ACC112 (cell line): ENCODE measurements around the gene TBC1D8.

Source experiments
- H2AFZ ChIP-seq: fragments of 200-600 bp; sonication (generic); one replicate; pipeline ENCODE4 v1.6.0; 2017; ENCODE audit warnings: antibody characterized with exemption, low read length; ENCODE audit not compliant: unreplicated experiment
- H3K27ac ChIP-seq: fragments of 200-600 bp; sonication (generic); 2 replicates; pipeline ENCODE4 v1.5.1; 2014; ENCODE audit warnings: low read depth, mild to moderate bottlenecking, antibody characterized with exemption, low read length, moderate library complexity
- H3K27me3 ChIP-seq: fragments of 200-600 bp; sonication (generic); 2 replicates; pipeline ENCODE4 v1.6.1; 2014; ENCODE audit warnings: mild to moderate bottlenecking, antibody characterized with exemption, low read length, moderate library complexity, mixed read lengths; ENCODE audit not compliant: insufficient read depth
- H3K36me3 ChIP-seq: fragments of 200-600 bp; sonication (generic); 2 replicates; pipeline ENCODE4 v1.6.1; 2016; ENCODE audit warnings: mild to moderate bottlenecking, antibody characterized with exemption, low read length, moderate library complexity, mixed read lengths; ENCODE audit not compliant: insufficient read depth
- H3K4me1 ChIP-seq: fragments of 200-600 bp; sonication (generic); one replicate; pipeline ENCODE4 v1.6.1; 2016; ENCODE audit warnings: low read length, mixed read lengths; ENCODE audit not compliant: insufficient read depth, unreplicated experiment, control insufficient read depth
- H3K4me3 ChIP-seq: fragments of 200-600 bp; sonication (generic); 2 replicates; pipeline ENCODE4 v1.5.1; 2014; ENCODE audit warnings: mild to moderate bottlenecking, low read depth, low read length
- H3K79me2 ChIP-seq: fragments of 200-600 bp; sonication (generic); one replicate; pipeline ENCODE4 v1.6.0; 2016; ENCODE audit warnings: low read length; ENCODE audit not compliant: control insufficient read depth, unreplicated experiment, insufficient read depth

The TBC1D8 gene

DNA sequence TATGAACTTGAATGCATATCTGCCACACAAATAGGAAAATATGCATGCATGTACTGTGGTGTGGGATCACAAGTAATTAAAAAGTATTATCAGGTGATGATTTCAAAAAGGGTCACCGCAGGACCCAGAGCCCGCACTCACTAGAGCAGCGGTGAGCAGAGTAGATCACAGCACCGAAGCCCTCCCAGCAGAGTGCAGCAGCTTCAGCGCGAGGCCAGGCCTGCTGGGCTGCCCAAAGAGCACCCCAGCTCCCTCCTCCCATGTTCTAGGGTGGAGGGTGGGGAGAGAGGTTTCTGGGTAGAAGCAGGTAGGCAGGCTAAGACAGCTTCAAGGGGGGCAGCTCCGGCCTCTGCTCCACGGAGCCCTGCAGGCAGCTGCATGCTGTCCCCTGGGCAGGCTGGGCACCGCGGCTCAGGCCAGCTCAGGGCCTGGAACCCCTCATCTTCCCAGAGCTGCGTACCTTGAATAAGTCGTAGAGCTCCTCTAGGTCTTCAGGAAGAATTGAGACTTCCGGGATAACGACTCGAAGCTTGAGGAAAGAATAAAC, 124.2 kb downstream of the TBC1D8 start:
- peaks cover 27% of the 10 kb centered on the region for H3K36me3 ChIP-seq
- no peaks in the 10 kb centered on the region for H3K27me3 ChIP-seq
- no peak overlapping the region for H3K4me3 ChIP-seq
- no peak overlapping the region for H3K27ac ChIP-seq
- H3K79me2 ChIP-seq: no peaks in the 10 kb centered on the region
- no peak overlapping the region for H2AFZ ChIP-seq
- no peaks in the 10 kb centered on the region for H3K4me1 ChIP-seq

DNA sequence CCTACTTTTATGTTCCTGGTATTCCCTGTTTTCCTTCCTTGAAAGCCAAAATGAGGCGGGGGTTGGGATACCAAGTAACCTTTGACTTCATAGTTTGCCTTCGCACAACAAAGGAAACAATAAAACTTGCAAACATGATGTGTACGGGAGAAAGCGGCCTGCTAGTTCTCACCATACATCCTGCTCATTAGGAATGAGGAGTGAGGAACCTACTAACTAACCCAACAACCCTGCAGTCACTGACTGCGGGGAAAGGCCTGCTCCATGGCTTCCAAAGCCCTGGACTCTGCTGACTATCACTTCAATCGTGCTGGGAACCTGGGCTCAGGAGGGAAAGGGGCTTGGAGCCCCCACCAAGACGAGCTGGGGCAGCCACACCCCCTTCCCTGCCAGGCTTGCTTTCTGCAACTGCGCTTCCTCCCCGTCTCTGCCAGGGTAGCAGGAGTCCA, 124.9 kb downstream of the TBC1D8 start:
- H3K27ac ChIP-seq: no peak overlapping the region
- no peaks in the 10 kb centered on the region for H3K79me2 ChIP-seq
- peaks cover 28% of the 10 kb centered on the region for H3K36me3 ChIP-seq
- no peaks in the 10 kb centered on the region for H3K27me3 ChIP-seq
- H3K4me1 ChIP-seq: no peaks in the 10 kb centered on the region
- H2AFZ ChIP-seq: no peak overlapping the region
- no peak overlapping the region for H3K4me3 ChIP-seq

DNA sequence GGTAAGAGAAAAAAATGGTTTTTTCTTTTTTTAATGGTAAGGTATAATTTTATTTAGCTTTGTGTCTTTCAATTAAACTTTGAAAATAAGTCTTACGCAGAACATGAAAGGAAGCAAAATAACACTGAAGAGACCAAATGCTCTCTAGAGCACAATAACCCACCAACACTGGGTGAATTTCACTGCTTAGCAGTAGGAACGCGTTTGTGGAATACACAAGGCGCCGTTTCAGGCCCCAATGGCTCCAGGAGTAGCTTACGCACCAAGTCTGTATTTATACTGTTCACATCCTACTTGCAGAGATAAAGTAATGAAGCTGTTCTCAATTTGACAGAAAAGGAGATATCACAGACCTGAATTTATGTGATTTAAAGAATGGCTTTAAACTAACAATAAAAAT, 125.6 kb downstream of the TBC1D8 start:
- Histone ChIP-seq H3K79me2 (no peaks in the 10 kb centered on the region), H2AFZ (no peak overlapping the region), H3K4me1 (no peaks in the 10 kb centered on the region), H3K27me3 (no peaks in the 10 kb centered on the region), H3K36me3 (peaks cover 22% of the 10 kb centered on the region), H3K27ac (no peak overlapping the region), H3K4me3 (no peak overlapping the region)

DNA sequence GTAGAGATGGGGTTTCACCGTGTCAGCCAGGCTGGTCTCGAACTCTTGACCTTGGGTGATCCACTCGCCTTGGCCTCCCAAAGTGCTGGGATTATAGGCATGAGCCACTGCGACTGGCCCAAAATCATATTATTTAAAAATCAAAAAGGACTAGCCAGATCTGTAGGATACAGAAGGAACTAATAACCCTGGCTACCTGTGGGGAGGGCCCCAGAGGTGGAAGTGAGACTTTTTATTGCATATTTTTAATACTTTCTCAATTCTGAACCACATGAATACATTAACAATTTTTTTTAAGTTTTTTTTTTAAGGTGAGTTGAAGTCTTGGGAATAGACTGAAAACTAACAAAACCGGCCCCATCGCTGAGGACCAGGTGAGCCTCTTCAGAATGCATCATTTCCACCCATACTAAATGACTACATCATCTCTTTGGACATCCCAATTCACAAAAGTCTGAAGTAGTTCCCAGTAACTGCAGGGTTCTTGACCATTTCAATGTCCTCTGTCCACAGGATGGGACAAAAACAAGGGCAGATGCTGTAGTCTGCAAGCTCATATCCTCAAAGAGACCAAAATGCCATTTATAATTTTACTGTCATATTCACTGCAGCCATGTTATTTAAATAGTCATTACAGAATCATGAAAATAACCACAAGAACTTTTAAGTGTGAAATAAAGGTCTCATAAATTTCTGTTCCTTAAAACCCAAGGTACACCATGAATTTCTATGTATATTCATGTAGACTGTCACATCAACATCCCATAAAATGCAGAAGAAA, 127.7 kb downstream of the TBC1D8 start:
- H3K4me3 ChIP-seq: no peak overlapping the region
- peaks cover 24% of the 10 kb centered on the region for H3K36me3 ChIP-seq
- no peaks in the 10 kb centered on the region for H3K79me2 ChIP-seq
- H3K4me1 ChIP-seq: no peaks in the 10 kb centered on the region
- H3K27me3 ChIP-seq: no peaks in the 10 kb centered on the region
- no peak overlapping the region for H2AFZ ChIP-seq
- H3K27ac ChIP-seq: no peak overlapping the region

DNA sequence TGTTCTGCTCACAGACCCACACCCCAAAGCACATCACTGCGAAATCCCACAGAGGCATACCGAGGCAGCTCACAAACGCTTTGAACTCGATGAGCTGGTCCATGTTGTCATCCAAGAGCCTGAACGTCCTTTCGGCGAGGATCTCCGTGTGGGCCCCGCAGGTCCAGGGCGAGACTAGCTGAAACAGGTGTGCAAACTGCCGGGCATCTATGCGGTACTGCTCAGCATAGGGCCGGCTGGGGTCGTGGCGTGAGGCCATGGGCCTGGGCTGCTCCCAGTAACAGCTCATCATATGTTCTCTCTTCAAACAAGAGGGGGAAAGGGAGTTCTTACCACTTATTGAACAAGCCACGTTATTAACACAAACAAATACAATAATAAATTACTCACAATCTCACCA, 129.0 kb downstream of the TBC1D8 start:
- no peaks in the 10 kb centered on the region for H3K27me3 ChIP-seq
- no peaks in the 10 kb centered on the region for H3K79me2 ChIP-seq
- H3K27ac ChIP-seq: no peak overlapping the region
- no peaks in the 10 kb centered on the region for H3K4me1 ChIP-seq
- H3K36me3 ChIP-seq: peaks cover 24% of the 10 kb centered on the region
- no peak overlapping the region for H3K4me3 ChIP-seq
- H2AFZ ChIP-seq: no peak overlapping the region

DNA sequence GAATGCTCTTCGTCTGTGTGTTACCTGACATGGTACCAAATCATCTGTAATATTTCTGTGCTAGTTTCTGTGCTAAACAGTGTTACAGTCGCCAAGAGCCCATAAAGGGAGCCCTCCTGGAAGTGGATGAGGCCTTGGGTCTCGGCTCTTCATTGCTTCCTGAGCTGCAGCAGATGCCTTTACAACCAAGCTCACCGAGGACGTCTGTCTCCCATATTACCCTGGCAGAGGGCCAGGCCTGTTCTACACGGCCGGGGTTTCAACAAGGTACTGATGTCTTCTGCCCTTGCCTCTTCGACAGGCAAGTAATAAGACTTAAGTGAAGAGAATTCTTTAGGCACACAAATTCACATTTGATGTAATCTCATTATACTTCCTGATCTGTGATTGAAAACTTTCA, 132.2 kb downstream of the TBC1D8 start:
- Histone ChIP-seq H3K36me3 (peaks cover 31% of the 10 kb centered on the region), H3K4me3 (no peak overlapping the region)

DNA sequence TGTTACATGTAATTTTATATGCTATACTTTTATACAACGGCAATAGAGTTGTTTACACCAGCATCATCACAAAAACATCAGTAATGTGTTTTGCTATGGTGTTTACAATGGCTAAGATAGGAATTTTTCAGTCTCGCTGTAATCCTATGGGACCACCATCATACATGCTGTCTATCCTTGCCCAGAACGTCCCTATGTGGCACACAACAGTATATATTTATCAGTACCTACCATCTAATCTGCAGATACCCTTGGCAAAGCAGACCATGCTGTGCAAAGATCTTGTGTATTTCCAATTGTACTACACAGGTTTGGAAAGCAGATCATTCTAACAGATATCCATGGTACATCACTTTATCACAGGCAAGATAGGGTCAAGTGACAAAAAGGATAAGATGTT, 133.8 kb downstream of the TBC1D8 start:
- Histone ChIP-seq H3K4me3 (no peak overlapping the region), H3K36me3 (peaks cover 39% of the 10 kb centered on the region), H3K27me3 (no peaks in the 10 kb centered on the region)

More for the DNA sequence above, 132.2 kb downstream of the TBC1D8 start:
- Histone ChIP-seq H2AFZ (no peak overlapping the region), H3K4me1 (no peaks in the 10 kb centered on the region), H3K79me2 (no peaks in the 10 kb centered on the region), H3K27ac (no peak overlapping the region), H3K27me3 (no peaks in the 10 kb centered on the region)

DNA sequence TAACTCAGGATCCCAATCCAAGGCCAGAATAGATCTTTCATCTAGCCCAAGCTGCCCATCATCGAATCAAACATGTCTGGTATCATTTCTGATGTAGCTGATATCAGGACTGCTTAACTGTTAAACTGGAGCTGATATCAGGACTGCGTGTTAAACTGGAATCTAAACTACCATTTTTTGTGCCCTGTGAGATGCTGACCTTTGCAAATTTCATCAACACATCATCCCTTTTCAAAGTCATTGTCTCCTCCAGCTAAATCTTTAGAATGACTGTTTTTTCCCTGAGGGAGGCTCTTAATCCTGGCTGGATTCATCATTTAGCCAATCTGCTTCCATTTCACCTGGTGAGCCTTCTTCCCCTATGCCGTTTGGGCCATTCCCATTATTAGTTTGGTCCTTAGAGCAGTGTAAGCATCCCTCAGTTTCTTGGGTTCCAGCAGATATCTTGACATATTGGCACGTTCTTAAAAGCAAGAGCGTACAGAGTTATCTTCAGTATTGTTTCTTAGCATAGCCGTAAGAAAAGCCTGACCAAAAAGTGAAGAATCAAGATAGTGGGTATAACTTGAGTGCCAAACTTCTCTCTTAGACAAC, 136.8 kb downstream of the TBC1D8 start:
- Histone ChIP-seq H3K36me3 (peaks cover 36% of the 10 kb centered on the region), H3K4me3 (no peak overlapping the region), H3K27me3 (no peaks in the 10 kb centered on the region), H3K79me2 (no peaks in the 10 kb centered on the region), H3K27ac (no peak overlapping the region), H2AFZ (no peak overlapping the region), H3K4me1 (no peaks in the 10 kb centered on the region)

More for the DNA sequence above, 133.8 kb downstream of the TBC1D8 start:
- H3K79me2 ChIP-seq: no peaks in the 10 kb centered on the region
- H2AFZ ChIP-seq: no peak overlapping the region
- H3K27ac ChIP-seq: no peak overlapping the region
- no peaks in the 10 kb centered on the region for H3K4me1 ChIP-seq

DNA sequence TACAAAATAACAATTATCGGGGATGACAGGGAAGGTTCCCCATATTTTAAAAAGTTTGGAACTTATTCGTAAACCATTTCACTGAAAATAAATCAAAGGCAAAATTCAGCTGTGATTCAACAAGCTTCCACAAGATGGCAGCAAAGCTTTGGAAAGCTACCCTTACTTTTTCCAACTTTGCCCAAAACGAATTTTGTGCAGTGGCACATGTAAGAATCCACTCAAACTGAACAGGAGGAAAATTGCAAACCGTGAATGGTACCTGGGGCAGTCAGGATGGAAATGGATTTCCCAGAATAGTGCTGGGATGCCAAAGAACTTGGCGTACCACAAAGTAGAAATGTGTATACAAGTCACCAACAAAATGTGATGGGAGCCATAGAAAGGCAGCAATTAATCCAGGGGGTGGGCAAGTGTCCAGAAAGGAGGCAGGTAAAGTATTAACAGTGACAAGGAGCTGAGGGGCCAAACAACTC, 138.4 kb downstream of the TBC1D8 start:
- Histone ChIP-seq H3K27ac (peak overlapping the region; percentile 14), H3K27me3 (no peaks in the 10 kb centered on the region), H3K4me1 (peaks cover 3% of the 10 kb centered on the region), H3K36me3 (peaks cover 36% of the 10 kb centered on the region), H2AFZ (no peak overlapping the region), H3K79me2 (peaks cover 4% of the 10 kb centered on the region), H3K4me3 (no peak overlapping the region)

DNA sequence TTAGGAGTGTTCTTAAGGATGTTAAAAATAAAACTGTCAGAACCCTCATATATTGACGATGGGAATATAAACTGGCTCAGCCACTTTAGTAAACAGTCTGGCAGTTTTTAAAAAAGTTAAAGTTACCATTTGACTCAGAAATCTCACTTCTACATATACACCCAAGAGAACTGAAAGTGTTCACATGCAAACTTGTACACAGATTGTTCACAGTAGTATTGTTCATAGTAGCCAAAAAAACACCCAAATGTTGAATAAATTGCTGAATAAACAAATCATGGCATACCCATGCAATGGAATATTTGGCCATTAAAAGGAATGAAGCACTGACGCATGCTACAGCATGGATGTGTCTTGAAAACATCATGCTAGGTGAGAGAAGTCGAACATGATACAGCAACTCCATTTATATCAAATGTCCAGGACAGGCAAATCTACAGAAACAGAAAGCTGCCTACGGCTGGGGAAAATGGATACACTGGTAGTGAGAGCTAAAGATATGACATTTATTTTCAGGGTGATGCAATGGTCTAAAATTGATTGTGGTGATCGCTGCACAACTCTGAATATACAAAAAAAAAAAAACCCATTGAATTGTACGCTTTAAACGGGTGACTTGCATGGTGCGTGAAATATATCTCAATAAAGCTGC, 139.0 kb downstream of the TBC1D8 start:
- H3K4me3 ChIP-seq: no peak overlapping the region
- peak overlapping the region; percentile 14 for H3K27ac ChIP-seq
- peaks cover 3% of the 10 kb centered on the region for H3K4me1 ChIP-seq
- H3K36me3 ChIP-seq: peaks cover 42% of the 10 kb centered on the region
- H3K27me3 ChIP-seq: no peaks in the 10 kb centered on the region
- no peak overlapping the region for H2AFZ ChIP-seq
- peaks cover 4% of the 10 kb centered on the region for H3K79me2 ChIP-seq
